Measurements from ENCODE around the gene NAA30.
"Not testable (repeated sequence)": the region's sequence is repeated elsewhere in the genome, so short reads cannot be mapped to it uniquely, and the experiment has no call there.

Gene NAA30

GRCh38 chr14:57390037-57390805 lies at the start of gene NAA30:
Gene NAA30, plus strand, starts transcription at chr14:57390586. Its CDS starts 372 bp downstream, at chr14:57390958.
- Histone ChIP-seq H3K27ac (peak within 1 kb of the TSS; percentile 89), H3K4me1 (peaks cover 23% of the 10 kb centered on the region)

GRCh38 chr14:57343545-57344297 lies 46.7 kb upstream of the NAA30 start:
- not testable (repeated sequence) for H3K27ac ChIP-seq; H2AFZ ChIP-seq; H3K79me2 ChIP-seq; H3K27me3 ChIP-seq (ENCODE audit: control insufficient read depth, insufficient read depth, low read length); H3K4me1 ChIP-seq; H3K36me3 ChIP-seq (ENCODE audit: control insufficient read depth, insufficient read depth, low read length); H3K4me3 ChIP-seq (ENCODE audit: low read depth, low read length); H3K9me3 ChIP-seq (ENCODE audit: control insufficient read depth, low read length); H3K4me2 ChIP-seq (ENCODE audit: low read length); H3K9ac ChIP-seq

More at GRCh38 chr14:57390037-57390805, at the start of gene NAA30:
- Histone ChIP-seq H3K4me2 (ENCODE audit: low read length) (peak within 1 kb of the TSS; percentile 55), H3K9me3 (ENCODE audit: control insufficient read depth, low read length) (no peaks in the 10 kb centered on the region), H3K79me2 (peaks cover 10% of the 10 kb centered on the region), H3K27me3 (ENCODE audit: control insufficient read depth, insufficient read depth, low read length) (no peaks in the 10 kb centered on the region), H3K4me3 (ENCODE audit: low read depth, low read length) (peak within 1 kb of the TSS; percentile 76), H2AFZ (peak within 1 kb of the TSS; percentile 95), H3K9ac (peak within 1 kb of the TSS; percentile 78), H3K36me3 (ENCODE audit: control insufficient read depth, insufficient read depth, low read length) (no peaks in the 10 kb centered on the region)
- no peak for TF ChIP-seq CTCF (IDR thresholded peaks at IDR 0.05)

- no peak overlapping the region for H3K9ac ChIP-seq
- no peaks in the 10 kb centered on the region for H3K27me3 ChIP-seq (ENCODE audit: control insufficient read depth, insufficient read depth, low read length)
- H3K9me3 ChIP-seq (ENCODE audit: control insufficient read depth, low read length): no peaks in the 10 kb centered on the region
- no peak overlapping the region for H2AFZ ChIP-seq
- no peak overlapping the region for H3K4me2 ChIP-seq (ENCODE audit: low read length)
- H3K4me1 ChIP-seq: no peaks in the 10 kb centered on the region
- H3K79me2 ChIP-seq: no peaks in the 10 kb centered on the region
- no peak for TF ChIP-seq CTCF (IDR thresholded peaks at IDR 0.05)
- H3K27ac ChIP-seq: no peak overlapping the region
- no peak overlapping the region for H3K4me3 ChIP-seq (ENCODE audit: low read depth, low read length)
- no peaks in the 10 kb centered on the region for H3K36me3 ChIP-seq (ENCODE audit: control insufficient read depth, insufficient read depth, low read length)
These were observed 45.3 kb upstream of the NAA30 start for GRCh38 chr14:57345106-57345505.

GRCh38 chr14:57346741-57347140 lies 43.6 kb upstream of the NAA30 start:
- H3K27ac ChIP-seq: no peak overlapping the region
- no peak overlapping the region for H2AFZ ChIP-seq
- H3K4me3 ChIP-seq (ENCODE audit: low read depth, low read length): no peak overlapping the region
- H3K27me3 ChIP-seq (ENCODE audit: control insufficient read depth, insufficient read depth, low read length): no peaks in the 10 kb centered on the region
- no peak overlapping the region for H3K9ac ChIP-seq
- no peaks in the 10 kb centered on the region for H3K9me3 ChIP-seq (ENCODE audit: control insufficient read depth, low read length)
- H3K36me3 ChIP-seq (ENCODE audit: control insufficient read depth, insufficient read depth, low read length): no peaks in the 10 kb centered on the region
- no peak overlapping the region for H3K4me2 ChIP-seq (ENCODE audit: low read length)
- TF ChIP-seq CTCF (IDR thresholded peaks at IDR 0.05): no peak
- no peaks in the 10 kb centered on the region for H3K79me2 ChIP-seq
- H3K4me1 ChIP-seq: no peaks in the 10 kb centered on the region

GRCh38 chr14:57352396-57353170 lies 37.8 kb upstream of the NAA30 start:
- no peaks in the 10 kb centered on the region for H3K36me3 ChIP-seq (ENCODE audit: control insufficient read depth, insufficient read depth, low read length)
- no peaks in the 10 kb centered on the region for H3K4me1 ChIP-seq
- no peak overlapping the region for H3K9ac ChIP-seq
- no peaks in the 10 kb centered on the region for H3K27me3 ChIP-seq (ENCODE audit: control insufficient read depth, insufficient read depth, low read length)
- H2AFZ ChIP-seq: no peak overlapping the region
- H3K4me3 ChIP-seq (ENCODE audit: low read depth, low read length): no peak overlapping the region
- no peaks in the 10 kb centered on the region for H3K9me3 ChIP-seq (ENCODE audit: control insufficient read depth, low read length)
- no peaks in the 10 kb centered on the region for H3K79me2 ChIP-seq
- no peak overlapping the region for H3K4me2 ChIP-seq (ENCODE audit: low read length)
- TF ChIP-seq CTCF (IDR thresholded peaks at IDR 0.05): no peak
- H3K27ac ChIP-seq: no peak overlapping the region

Measured in parathyroid adenoma (tissue), 2 donors.